Thyroid gland (tissue), 4 donors: Measurements from ENCODE around the gene BBLN. TPM values are rescaled to one million over a fixed set of nuclear protein-coding genes. Genes with fewer than 3 reads are reported as not detected.
A peak's percentile ranks its signal among the peaks of the same experiment; 100 is the strongest.

ENCODE experiments used
- DNase-seq, 2 donors: peaks; one replicate each; pipeline ENCODE4 v3.0.0-alpha.2; 2019
- H3K27ac ChIP-seq, 3 donors: fragments of 200-600 bp; sonication (generic); 1 replicate in 2 of 3; 2 replicates in 1 of 3; pipeline ENCODE4 v1.5.1; 2016 to 2019; ENCODE audit warnings: mild to moderate bottlenecking in 1 of 3, moderate library complexity in 1 of 3
- H3K27me3 ChIP-seq: fragments of 200-600 bp; sonication (generic); one replicate; pipeline ENCODE4 v1.5.1; 2019
- H3K36me3 ChIP-seq, 2 donors: fragments of 200-600 bp; sonication (generic); one replicate each; pipeline ENCODE4 v1.5.1; 2016 to 2019
- H3K4me1 ChIP-seq, 2 donors: fragments of 200-600 bp; sonication (generic); one replicate each; pipeline ENCODE4 v1.5.1; 2017 to 2019
- H3K4me3 ChIP-seq, 3 donors: fragments of 200-600 bp; sonication (generic); replicated peaks in 1 of 3; 1 replicate in 2 of 3; 2 replicates in 1 of 3; pipeline ENCODE4 v1.5.1; 2016; ENCODE audit warnings: mild to moderate bottlenecking in 1 of 3
- H3K9me3 ChIP-seq: fragments of 200-600 bp; sonication (generic); one replicate; pipeline ENCODE4 v1.5.1; 2017
- POLR2A ChIP-seq, 2 donors: fragments of 450-650 bp; IDR thresholded peaks; one replicate each; pipeline ENCODE4 v1.6.1; 2017; ENCODE audit warnings: antibody characterized with exemption in 2 of 2, mild to moderate bottlenecking in 2 of 2, moderate library complexity in 1 of 2
- WGBS, 2 donors: methylation state at CpG; one replicate each; pipeline ENCODE4 v1.1.5; 2017; 5-methylcytosine and 5-hydroxymethylcytosine counted together
- intact Hi-C: fragments of 100-400 bp; cut with DNase I; formaldehyde crosslinking; loops from one replicate; pipeline ENCODE4 v1.15.1; 2023
- total RNA-seq, 4 donors: library from RNA; depleted of rRNA; stranded (reverse); fragments of >200 nt; gene quantifications; one replicate each; pipeline ENCODE4 v1.2.3, GENCODE V29; 2016
- TF ChIP-seq, protein P1 (sequence below), 6 experiments: fragments of 200-600 bp in 3 of 6; fragments of 450-650 bp in 3 of 6; sonication (generic) in 3 of 6; IDR thresholded peaks; one replicate each; pipeline ENCODE4 v1.5.1; 2016 to 2019; ENCODE audit warnings: antibody characterized with exemption in 6 of 6, mild to moderate bottlenecking in 2 of 6, inconsistent platforms in 1 of 6, moderate library complexity in 1 of 6

BBLN gene
- total RNA-seq, 4 donors from 2014 or later: 98.1 to 204 (median 172) TPM

DNA sequence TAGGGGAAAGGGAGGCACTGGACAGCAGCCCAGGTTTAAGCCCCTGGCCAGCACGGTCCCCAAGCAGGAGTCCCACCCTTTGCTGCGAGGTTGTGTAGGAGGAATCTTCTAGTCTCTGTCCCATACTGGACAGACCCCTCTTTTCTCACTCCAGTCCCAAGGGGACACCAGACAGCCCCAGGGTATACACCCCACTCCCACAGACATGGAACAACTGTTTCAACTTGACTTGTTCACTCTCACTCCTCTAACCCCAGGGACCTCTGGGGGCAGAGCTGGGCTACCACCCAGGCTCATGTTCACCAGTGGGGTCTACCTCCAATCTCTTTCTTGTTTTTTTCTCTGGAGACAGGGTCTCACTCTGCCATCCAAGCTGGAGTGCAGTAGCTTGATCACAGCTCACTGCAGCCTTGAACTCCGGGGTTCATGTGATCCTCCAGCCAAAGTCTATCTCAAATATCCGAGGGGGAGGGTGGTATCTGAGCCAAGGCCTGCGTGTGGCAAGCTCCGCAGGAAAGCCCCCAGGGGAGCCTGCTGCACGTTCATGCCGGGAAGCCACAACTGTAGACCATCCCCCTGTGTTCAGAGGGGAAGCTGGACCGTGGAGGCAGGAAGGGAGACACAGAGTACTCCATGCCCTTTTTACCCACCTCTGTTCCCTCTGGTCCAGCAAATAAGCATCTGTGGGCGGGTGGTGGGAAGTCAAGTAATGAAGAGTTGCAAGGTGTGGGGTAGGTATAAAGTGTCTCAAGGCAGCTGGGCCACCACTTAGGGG, 34.3 kb upstream of the BBLN start:
- intact Hi-C loops: no loop called here
- Histone ChIP-seq H3K27me3 (no peaks in the 10 kb centered on the region), H3K27ac (no peak overlapping the region), H3K9me3 (no peaks in the 10 kb centered on the region), H3K36me3 (peaks cover 25 to 29% of the 10 kb centered on the region in 2 donors), H3K4me3 (no peak overlapping the region), H3K4me1 (peaks cover 22 to 25% of the 10 kb centered on the region in 2 donors)
- no peak for DNase-seq
- TF ChIP-seq, protein P1, sequence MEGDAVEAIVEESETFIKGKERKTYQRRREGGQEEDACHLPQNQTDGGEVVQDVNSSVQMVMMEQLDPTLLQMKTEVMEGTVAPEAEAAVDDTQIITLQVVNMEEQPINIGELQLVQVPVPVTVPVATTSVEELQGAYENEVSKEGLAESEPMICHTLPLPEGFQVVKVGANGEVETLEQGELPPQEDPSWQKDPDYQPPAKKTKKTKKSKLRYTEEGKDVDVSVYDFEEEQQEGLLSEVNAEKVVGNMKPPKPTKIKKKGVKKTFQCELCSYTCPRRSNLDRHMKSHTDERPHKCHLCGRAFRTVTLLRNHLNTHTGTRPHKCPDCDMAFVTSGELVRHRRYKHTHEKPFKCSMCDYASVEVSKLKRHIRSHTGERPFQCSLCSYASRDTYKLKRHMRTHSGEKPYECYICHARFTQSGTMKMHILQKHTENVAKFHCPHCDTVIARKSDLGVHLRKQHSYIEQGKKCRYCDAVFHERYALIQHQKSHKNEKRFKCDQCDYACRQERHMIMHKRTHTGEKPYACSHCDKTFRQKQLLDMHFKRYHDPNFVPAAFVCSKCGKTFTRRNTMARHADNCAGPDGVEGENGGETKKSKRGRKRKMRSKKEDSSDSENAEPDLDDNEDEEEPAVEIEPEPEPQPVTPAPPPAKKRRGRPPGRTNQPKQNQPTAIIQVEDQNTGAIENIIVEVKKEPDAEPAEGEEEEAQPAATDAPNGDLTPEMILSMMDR (IDR thresholded peaks at IDR 0.05): no peak
- WGBS, 2 donors: 48 to 63% methylated on average over 10 of the region's 10 CpGs

DNA sequence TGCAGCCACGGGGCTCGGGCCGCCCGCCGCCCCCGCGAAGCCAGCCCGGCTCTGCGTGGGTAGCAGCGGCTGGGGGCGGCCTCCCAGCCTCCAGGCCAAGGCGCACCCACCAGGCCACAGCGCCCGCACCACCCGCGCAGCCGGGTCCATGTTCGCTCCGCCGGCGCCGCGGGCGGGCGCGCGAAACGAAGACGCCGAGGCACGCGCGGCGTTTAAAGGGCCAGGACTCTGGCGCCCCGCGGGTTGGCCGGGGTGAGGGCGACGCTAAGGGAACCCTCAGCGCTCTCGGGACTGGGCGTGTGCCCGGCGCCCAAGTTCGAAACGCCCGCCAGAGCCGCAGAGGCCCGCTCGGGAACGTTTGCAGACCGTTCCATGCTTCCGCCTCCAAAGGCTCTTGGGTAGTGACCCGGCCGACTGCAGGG, 32.5 kb upstream of the BBLN start, which contains the start of gene PTGES2:
TSS of gene PTGES2 (minus strand) at position 162 of the 422 bp plus-strand sequence. CDS start at position 150, 12 bp downstream.
- peak in 1 of 2 donors; percentile 63 for TF ChIP-seq POLR2A (IDR thresholded peaks at IDR 0.05)
- TF ChIP-seq, protein P1 (IDR thresholded peaks at IDR 0.05): no peak
- Histone ChIP-seq H3K27ac (peak within 1 kb of the TSS; percentile 89 to 98 (median 97)), H3K36me3 (peaks cover 10 to 17% of the 10 kb centered on the region in 2 donors), H3K4me3 (peak within 1 kb of the TSS; percentile 73 to 97 (median 87)), H3K4me1 (peaks cover 22 to 25% of the 10 kb centered on the region in 2 donors), H3K9me3 (no peaks in the 10 kb centered on the region), H3K27me3 (no peaks in the 10 kb centered on the region)
- intact Hi-C loops: no loop called here
- 0 to 5% methylated on average over 2 to 4 of the region's 56 CpGs for WGBS, 2 donors
- DNase-seq: peak; percentile 77 to 88

DNA sequence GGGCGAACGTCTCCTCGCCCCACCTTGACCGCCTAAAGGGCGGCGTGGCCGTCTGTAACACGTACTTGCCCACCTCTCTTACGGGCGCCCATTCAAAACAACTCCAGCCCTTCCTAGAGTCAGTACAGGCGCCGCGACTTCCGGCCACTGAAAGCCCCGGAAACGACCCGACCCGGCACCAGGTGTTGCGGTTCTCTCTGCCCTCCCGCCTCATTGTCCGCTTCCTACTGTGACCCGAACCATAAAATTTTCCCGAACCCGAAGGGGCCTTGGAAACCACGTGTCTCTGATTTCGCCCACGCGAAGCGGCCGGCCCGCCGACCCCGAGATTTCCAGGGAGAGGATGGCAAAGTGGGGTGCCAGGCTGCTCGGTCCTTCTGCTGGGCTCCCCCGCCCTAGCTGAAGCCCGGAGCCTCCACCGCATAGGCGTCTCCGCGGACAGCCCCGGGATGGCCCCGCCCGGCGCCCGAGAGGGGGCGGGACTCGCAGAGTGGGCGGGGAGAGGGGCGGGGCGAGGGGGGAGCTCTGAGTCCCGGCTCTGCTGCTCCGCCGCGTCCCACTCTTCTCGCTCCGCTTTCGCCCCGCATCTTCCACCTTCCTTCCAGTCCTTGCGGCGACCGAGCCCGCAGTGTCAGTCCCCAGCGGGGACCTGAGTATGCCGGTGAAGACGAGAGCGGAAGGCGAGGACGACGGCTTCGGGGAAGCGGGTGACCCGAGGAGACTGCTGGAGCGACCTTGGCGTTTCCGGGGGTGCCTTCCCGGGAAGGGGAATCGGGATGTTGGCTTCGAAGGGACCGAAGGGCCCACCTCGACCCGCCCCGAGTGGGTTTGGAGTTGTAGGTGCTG, 31.9 kb upstream of the BBLN start:
- Histone ChIP-seq H3K4me3 (peak overlapping the region; percentile 73 to 97 (median 87)), H3K9me3 (no peaks in the 10 kb centered on the region), H3K4me1 (peaks cover 22 to 25% of the 10 kb centered on the region in 2 donors), H3K36me3 (peaks cover 5 to 11% of the 10 kb centered on the region in 2 donors), H3K27ac (peak overlapping the region; percentile 89 to 98 (median 97)), H3K27me3 (no peaks in the 10 kb centered on the region)
- peak; percentile 81 to 82 for DNase-seq
- 0 to 1% methylated on average over 33 to 46 of the region's 82 CpGs for WGBS, 2 donors
- intact Hi-C loops: no loop called here
- TF ChIP-seq, protein P1 (IDR thresholded peaks at IDR 0.05): no peak
- peak in 1 of 2 donors; percentile 50 for TF ChIP-seq POLR2A (IDR thresholded peaks at IDR 0.05)

DNA sequence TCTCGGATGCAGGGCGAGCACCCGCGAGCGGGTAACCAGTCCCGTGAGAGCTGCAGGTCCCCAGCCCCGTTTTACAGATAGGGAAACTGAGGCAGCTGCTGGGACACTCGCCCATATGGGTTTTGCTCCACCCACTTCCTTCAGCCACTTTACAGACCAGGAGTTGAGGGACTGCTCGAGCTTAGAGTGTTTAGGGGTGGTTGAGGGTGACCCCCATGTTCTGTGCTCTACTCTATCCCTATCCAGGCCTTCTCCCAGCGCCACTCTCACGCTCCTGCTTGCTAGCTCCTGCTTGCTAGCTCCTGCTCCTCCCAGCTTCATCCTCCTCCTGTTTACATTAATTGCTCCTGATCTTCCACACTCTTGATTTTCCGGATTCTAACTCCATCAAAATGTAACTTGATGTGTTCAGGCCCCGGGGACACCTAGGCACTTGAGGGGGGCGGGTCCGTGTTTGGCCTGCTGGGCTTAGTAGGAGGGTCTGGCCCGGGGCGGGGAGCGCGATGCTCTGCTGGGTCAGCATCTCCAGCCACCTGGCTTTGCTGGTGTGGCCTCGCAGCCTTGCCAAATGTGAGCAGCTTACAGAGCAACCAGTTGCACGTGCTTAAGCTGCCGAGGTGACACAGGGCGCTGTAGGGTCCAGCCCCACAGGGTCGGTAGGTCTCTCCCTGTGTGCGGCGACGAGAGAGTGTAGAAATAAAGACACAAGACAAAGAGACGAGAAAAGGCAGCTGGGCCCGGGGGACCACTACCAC, 31.1 kb upstream of the BBLN start:
- peak overlapping the region in 2 of 3 donors; percentile 89 to 98 for H3K27ac ChIP-seq
- peak overlapping the region; percentile 63 to 97 (median 87) for H3K4me3 ChIP-seq
- H3K9me3 ChIP-seq: no peaks in the 10 kb centered on the region
- WGBS, 2 donors: 70 to 73% methylated on average over 23 to 27 of the region's 29 CpGs
- intact Hi-C loops: no loop called here
- TF ChIP-seq POLR2A (IDR thresholded peaks at IDR 0.05): no peak
- TF ChIP-seq, protein P1 (IDR thresholded peaks at IDR 0.05): no peak
- peaks cover 22 to 25% of the 10 kb centered on the region in 2 donors for H3K4me1 ChIP-seq
- DNase-seq: no peak
- peaks cover 0 to 4% of the 10 kb centered on the region in 2 donors for H3K36me3 ChIP-seq
- no peaks in the 10 kb centered on the region for H3K27me3 ChIP-seq
